MCF 10A (cell line): ENCODE measurements around the gene BCL2L1. TPM values are rescaled to one million over a fixed set of nuclear protein-coding genes. Genes with fewer than 3 reads are reported as not detected.
A peak's percentile ranks its signal among the peaks of the same experiment; 100 is the strongest.
"Not testable (repeated sequence)": the region's sequence is repeated elsewhere in the genome, so short reads cannot be mapped to it uniquely, and the experiment has no call there.

Experiments
- BruUV-seq: library from RNA; stranded (reverse); fragments of 400-500 nt; replicated peaks from 2 replicates; lab custom pipeline; 2021; lab: Mats Ljungman, UMichigan
- CTCF ChIA-PET: fragments of 300-600 bp; sonication (Branson Sonifier 250); formaldehyde crosslinking; extraction: SDS; loops from one replicate; lab custom pipeline; 2021; ENCODE audit warnings: antibody characterized with exemption, inconsistent platforms; lab: Yijun Ruan, JAX
- POLR2A ChIA-PET: fragments of 300-600, 350-650 bp; sonication (Branson Sonifier 250); formaldehyde crosslinking; extraction: SDS; loops from one replicate; lab custom pipeline; 2020; ENCODE audit warnings: antibody characterized with exemption, inconsistent platforms; lab: Yijun Ruan, JAX
- DNase-seq: peaks from one replicate; pipeline ENCODE4 v3.0.0-alpha.2; 2018; ENCODE audit not compliant: unreplicated experiment
- H3K27ac Mint-ChIP-seq: one replicate; pipeline ENCODE4 v1.8.0; 2022; ENCODE audit warnings: mild to moderate bottlenecking, low read depth, mixed read lengths; ENCODE audit not compliant: unreplicated experiment
- H3K27me3 Mint-ChIP-seq: one replicate; pipeline ENCODE4 v1.8.0; 2022; ENCODE audit warnings: mixed read lengths; ENCODE audit not compliant: insufficient read depth, unreplicated experiment
- H3K36me3 Mint-ChIP-seq: one replicate; pipeline ENCODE4 v1.8.0; 2022; ENCODE audit warnings: mild to moderate bottlenecking, moderate library complexity, mixed read lengths; ENCODE audit not compliant: insufficient read depth, unreplicated experiment
- H3K4me1 Mint-ChIP-seq: one replicate; pipeline ENCODE4 v1.8.0; 2022; ENCODE audit warnings: mixed read lengths; ENCODE audit not compliant: insufficient read depth, unreplicated experiment
- H3K4me3 Mint-ChIP-seq: one replicate; pipeline ENCODE4 v1.8.0; 2022; ENCODE audit warnings: mild to moderate bottlenecking, moderate library complexity, mixed read lengths; ENCODE audit not compliant: unreplicated experiment
- H3K9me3 Mint-ChIP-seq: one replicate; pipeline ENCODE4 v1.8.0; 2022; ENCODE audit warnings: mixed read lengths; ENCODE audit not compliant: unreplicated experiment
- intact Hi-C: fragments of 100-400 bp; cut with micrococcal nuclease; formaldehyde crosslinking; loops from 2 replicates; pipeline ENCODE4 v1.14.1; 2022
- total RNA-seq: library from RNA; stranded (reverse); gene quantifications from 2 replicates; pipeline ENCODE4 v1.2.3, GENCODE V29; 2022
- TF ChIP-seq, protein P1 (sequence below): fragments of 200-600 bp; IDR thresholded peaks from one replicate; pipeline ENCODE4 v1.8.0; 2022; ENCODE audit warnings: antibody characterized with exemption, mild to moderate bottlenecking; ENCODE audit not compliant: unreplicated experiment

BCL2L1 gene
- total RNA-seq, 1 experiment from 2014 or later = 156 TPM

DNA sequence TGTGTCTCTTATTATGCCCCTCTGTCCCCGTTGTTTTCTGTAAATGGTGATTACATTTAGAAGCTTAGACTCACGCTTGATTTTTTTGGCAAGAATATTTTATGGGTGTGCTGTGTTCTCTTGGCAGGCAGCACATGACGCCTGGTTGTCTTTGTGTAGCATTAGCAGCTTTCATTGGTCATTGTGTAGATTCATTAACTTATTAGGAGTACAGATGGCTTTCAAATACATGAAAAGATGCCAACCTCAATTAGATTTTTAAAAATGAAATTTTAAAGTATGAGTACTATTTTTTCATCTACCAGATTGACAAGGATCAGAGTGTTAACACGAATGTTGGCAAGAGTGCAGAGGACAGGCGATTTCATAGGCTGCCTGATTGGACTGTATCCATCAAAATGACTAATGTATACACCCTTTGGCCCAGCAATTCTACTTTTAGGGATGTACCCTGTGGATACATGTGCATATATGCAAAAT lies 69.7 kb downstream of the BCL2L1 start:
- H3K9me3 Mint-ChIP-seq = no peaks in the 10 kb centered on the region
- no peaks in the 10 kb centered on the region for H3K27me3 Mint-ChIP-seq
- CTCF ChIA-PET = interaction anchor here (0.8 to 6.8 kb wide), 7 partner anchors 9 to 92 kb away, joined by 3 to 73 read pairs (median 4); partner anchors contain the start of gene BCL2L1
- no peaks in the 10 kb centered on the region for H3K36me3 Mint-ChIP-seq
- TF ChIP-seq, protein P1, sequence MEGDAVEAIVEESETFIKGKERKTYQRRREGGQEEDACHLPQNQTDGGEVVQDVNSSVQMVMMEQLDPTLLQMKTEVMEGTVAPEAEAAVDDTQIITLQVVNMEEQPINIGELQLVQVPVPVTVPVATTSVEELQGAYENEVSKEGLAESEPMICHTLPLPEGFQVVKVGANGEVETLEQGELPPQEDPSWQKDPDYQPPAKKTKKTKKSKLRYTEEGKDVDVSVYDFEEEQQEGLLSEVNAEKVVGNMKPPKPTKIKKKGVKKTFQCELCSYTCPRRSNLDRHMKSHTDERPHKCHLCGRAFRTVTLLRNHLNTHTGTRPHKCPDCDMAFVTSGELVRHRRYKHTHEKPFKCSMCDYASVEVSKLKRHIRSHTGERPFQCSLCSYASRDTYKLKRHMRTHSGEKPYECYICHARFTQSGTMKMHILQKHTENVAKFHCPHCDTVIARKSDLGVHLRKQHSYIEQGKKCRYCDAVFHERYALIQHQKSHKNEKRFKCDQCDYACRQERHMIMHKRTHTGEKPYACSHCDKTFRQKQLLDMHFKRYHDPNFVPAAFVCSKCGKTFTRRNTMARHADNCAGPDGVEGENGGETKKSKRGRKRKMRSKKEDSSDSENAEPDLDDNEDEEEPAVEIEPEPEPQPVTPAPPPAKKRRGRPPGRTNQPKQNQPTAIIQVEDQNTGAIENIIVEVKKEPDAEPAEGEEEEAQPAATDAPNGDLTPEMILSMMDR = no peak
- POLR2A ChIA-PET = interaction anchor here (0.5 to 5.7 kb wide), 19 partner anchors 9 to 836 kb away, joined by 3 to 51 read pairs (median 4); partner anchors contain the start of genes BCL2L1 and TPX2
- BruUV-seq = no TSS peak
- H3K4me1 Mint-ChIP-seq = peaks cover 12% of the 10 kb centered on the region
- DNase-seq = peak; percentile 83
- H3K27ac Mint-ChIP-seq = peak overlapping the region; percentile 57
- intact Hi-C loops = no loop called here
- H3K4me3 Mint-ChIP-seq = peak overlapping the region; percentile 2

DNA sequence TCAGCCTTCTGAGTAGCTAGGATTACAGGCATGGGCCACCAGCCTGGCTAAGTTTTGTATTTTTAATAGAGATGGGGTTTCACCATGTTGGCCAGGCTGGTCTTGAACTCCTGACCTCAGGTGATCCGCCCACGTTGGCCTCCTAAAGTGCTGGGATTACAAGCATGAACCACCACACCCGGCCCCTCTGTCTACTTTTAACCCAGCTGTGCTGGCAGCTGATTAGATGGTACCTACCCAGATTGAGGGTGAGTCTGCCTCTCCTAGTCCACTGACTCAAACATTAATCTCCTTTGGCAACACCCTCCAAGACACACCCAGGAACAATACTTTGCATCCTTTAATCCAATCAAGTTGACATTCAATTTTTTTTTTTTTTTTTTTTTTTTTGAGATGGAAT lies 74.6 kb downstream of the BCL2L1 start:
- peaks cover 12% of the 10 kb centered on the region for H3K4me1 Mint-ChIP-seq
- BruUV-seq, H3K4me3 Mint-ChIP-seq, intact Hi-C loops, H3K27ac Mint-ChIP-seq, DNase-seq, H3K36me3 Mint-ChIP-seq, H3K27me3 Mint-ChIP-seq, H3K9me3 Mint-ChIP-seq: not testable (repeated sequence)
- ChIA-PET CTCF (interaction anchor here (1.1 to 5.0 kb wide), 6 partner anchors 14 to 88 kb away, joined by 4 to 67 read pairs (median 6); no protein-coding TSS in a partner anchor), POLR2A (interaction anchor here (0.7 to 1.0 kb wide), 2 partner anchors 9 to 14 kb away, joined by 3 to 4 read pairs; no protein-coding TSS in a partner anchor)

DNA sequence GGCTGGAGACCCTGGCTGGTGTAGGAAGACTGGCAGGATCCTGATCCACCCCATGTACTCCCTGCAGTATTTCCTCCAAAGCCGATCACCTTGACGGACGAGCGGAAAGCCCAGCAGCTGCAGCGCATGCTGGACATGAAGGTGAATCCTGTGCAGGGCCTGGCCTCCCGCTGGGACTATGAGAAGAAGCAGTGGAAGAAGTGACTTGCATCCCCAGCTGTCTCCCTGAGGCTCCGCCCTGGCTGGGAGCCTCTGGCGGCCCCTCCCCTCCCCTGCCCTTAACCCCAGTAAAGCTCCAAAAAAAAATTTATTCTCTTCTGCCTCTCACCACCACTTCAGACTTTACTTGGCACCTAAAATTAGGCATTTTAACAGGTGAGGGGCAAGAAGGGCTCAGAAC lies 78.0 kb downstream of the BCL2L1 start:
- no TSS peak for BruUV-seq
- no peak for DNase-seq
- H3K27me3 Mint-ChIP-seq = no peaks in the 10 kb centered on the region
- CTCF ChIA-PET = interaction anchor here (0.6 to 5.0 kb wide), 6 partner anchors 8 to 78 kb away, joined by 3 to 58 read pairs (median 4); partner anchors contain the start of gene BCL2L1
- H3K36me3 Mint-ChIP-seq = no peaks in the 10 kb centered on the region
- intact Hi-C loops = no loop called here
- H3K4me3 Mint-ChIP-seq = no peak overlapping the region
- no peak overlapping the region for H3K27ac Mint-ChIP-seq
- H3K9me3 Mint-ChIP-seq = no peaks in the 10 kb centered on the region
- TF ChIP-seq, protein P1 = no peak
- POLR2A ChIA-PET = interaction anchor here (1.4 kb wide), 1 partner anchor 17 kb away, joined by 3 read pairs; no protein-coding TSS in a partner anchor
- no peaks in the 10 kb centered on the region for H3K4me1 Mint-ChIP-seq

DNA sequence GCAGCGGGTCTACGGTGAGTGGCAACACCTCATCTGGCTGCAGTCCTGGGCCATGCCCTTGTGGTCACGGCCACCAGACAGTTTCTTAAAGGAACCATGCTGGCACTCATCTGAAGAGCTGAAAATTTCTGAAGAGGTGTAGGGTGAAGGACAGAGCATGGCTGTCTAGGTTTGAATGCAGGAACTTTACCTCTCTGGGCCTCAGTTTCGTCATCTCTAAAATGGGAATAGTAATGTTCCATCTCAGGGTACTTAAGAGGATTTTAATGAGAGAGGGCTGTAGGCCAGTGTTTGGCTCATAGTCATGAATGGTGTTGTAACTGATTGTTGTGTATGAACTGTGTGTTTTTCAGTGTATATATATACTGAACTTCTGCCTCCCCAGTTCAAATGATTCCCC lies 79.1 kb downstream of the BCL2L1 start:
- Mint-ChIP-seq H3K4me3 (no peak overlapping the region), H3K27me3 (no peaks in the 10 kb centered on the region), H3K4me1 (no peaks in the 10 kb centered on the region), H3K9me3 (no peaks in the 10 kb centered on the region), H3K27ac (no peak overlapping the region), H3K36me3 (no peaks in the 10 kb centered on the region)
- intact Hi-C loops = no loop called here
- ChIA-PET CTCF (interaction anchor here (0.6 to 5.0 kb wide), 4 partner anchors 10 to 80 kb away, joined by 3 to 58 read pairs (median 3); no protein-coding TSS in a partner anchor), POLR2A (interaction anchor here (0.7 to 0.9 kb wide), 2 partner anchors 10 to 81 kb away, joined by 3 read pairs; no protein-coding TSS in a partner anchor)
- no TSS peak for BruUV-seq
- no peak for DNase-seq
- TF ChIP-seq, protein P1 = no peak
